Activated B cell treated with CpG ODN at 0.5 μM for 24 hours (primary cell): ENCODE data around the gene RORC. TPM values are rescaled to one million over a fixed set of nuclear protein-coding genes. Genes with fewer than 3 reads are reported as not detected.

Source experiments
- ATAC-seq: fragments of 200-7000 bp; cut with Tn5 transposase; one replicate; pipeline ENCODE4 v1.10.0; 2021; ENCODE audit warnings: low read depth, mild to moderate bottlenecking, moderate library complexity
- CTCF ChIA-PET: fragments of 350-600 bp; sonication (Branson Sonifier 250); formaldehyde crosslinking; loops from one replicate; lab custom pipeline; 2021; ENCODE audit warnings: antibody characterized with exemption; lab: Charles Lee
- POLR2A ChIA-PET: fragments of 350-600 bp; sonication (Branson Sonifier 250); formaldehyde crosslinking; loops from one replicate; lab custom pipeline; 2021; ENCODE audit warnings: antibody characterized with exemption; lab: Charles Lee
- DNase-seq: peaks from one replicate; pipeline ENCODE4 v3.0.0; 2022
- H3K27ac Mint-ChIP-seq: one replicate; pipeline ENCODE4 v1.8.0; 2020; ENCODE audit warnings: mixed read lengths
- H3K27me3 Mint-ChIP-seq: one replicate; pipeline ENCODE4 v1.8.0; 2021; ENCODE audit warnings: mixed read lengths
- H3K36me3 Mint-ChIP-seq: one replicate; pipeline ENCODE4 v1.8.0; 2021; ENCODE audit warnings: low read depth, mixed read lengths
- H3K4me1 Mint-ChIP-seq: one replicate; pipeline ENCODE4 v1.8.0; 2021; ENCODE audit warnings: mixed read lengths
- H3K4me3 Mint-ChIP-seq: one replicate; pipeline ENCODE4 v1.8.0; 2020; ENCODE audit warnings: mild to moderate bottlenecking, mixed read lengths
- H3K9me3 Mint-ChIP-seq: one replicate; pipeline ENCODE4 v1.8.0; 2020; ENCODE audit warnings: mixed read lengths
- CTCF ChIP-seq: fragments of 200-600 bp; IDR thresholded peaks from one replicate; pipeline ENCODE4 v1.8.0; 2022; ENCODE audit warnings: antibody characterized with exemption, mild to moderate bottlenecking
- intact Hi-C: fragments of 100-400 bp; cut with micrococcal nuclease; formaldehyde crosslinking; loops from one replicate; pipeline ENCODE4 v1.15.1; 2024
- total RNA-seq: library from RNA; stranded (reverse); gene quantifications from 2 replicates; pipeline ENCODE4 v1.2.3, GENCODE V29; 2022

The RORC gene
- total RNA-seq, 1 donor from 2014 or later: 0.09 TPM

- CTCF ChIA-PET: no interaction called here
- Mint-ChIP-seq H3K36me3 (no peaks in the 10 kb centered on the region), H3K27me3 (peaks cover 20% of the 10 kb centered on the region), H3K9me3 (no peaks in the 10 kb centered on the region), H3K4me1 (peaks cover 8% of the 10 kb centered on the region), H3K4me3 (no peak overlapping the region), H3K27ac (no peak overlapping the region)
- POLR2A ChIA-PET: no interaction called here
- TF ChIP-seq CTCF: no peak
- intact Hi-C loops: no loop called here
- no peak for DNase-seq
- no peak for ATAC-seq
Measured at GRCh38 chr1:151828921-151829320, 2.7 kb downstream of the RORC start.

GRCh38 chr1:151827853-151828252 is 3.7 kb downstream of the RORC start:
- CTCF ChIA-PET: no interaction called here
- H3K27me3 Mint-ChIP-seq: peaks cover 20% of the 10 kb centered on the region
- H3K4me3 Mint-ChIP-seq: no peak overlapping the region
- no peak for TF ChIP-seq CTCF
- no peak overlapping the region for H3K27ac Mint-ChIP-seq
- POLR2A ChIA-PET: no interaction called here
- no peak for DNase-seq
- H3K4me1 Mint-ChIP-seq: peaks cover 8% of the 10 kb centered on the region
- intact Hi-C loops: no loop called here
- no peaks in the 10 kb centered on the region for H3K9me3 Mint-ChIP-seq
- H3K36me3 Mint-ChIP-seq: no peaks in the 10 kb centered on the region
- no peak for ATAC-seq

GRCh38 chr1:151825751-151826660 is 5.6 kb downstream of the RORC start:
- Mint-ChIP-seq H3K36me3 (no peaks in the 10 kb centered on the region), H3K27me3 (peaks cover 20% of the 10 kb centered on the region), H3K9me3 (no peaks in the 10 kb centered on the region), H3K4me3 (no peak overlapping the region), H3K27ac (no peak overlapping the region), H3K4me1 (peaks cover 8% of the 10 kb centered on the region)
- DNase-seq (no peak), ATAC-seq (no peak)
- POLR2A ChIA-PET: no interaction called here
- CTCF ChIA-PET: no interaction called here
- no peak for TF ChIP-seq CTCF
- intact Hi-C loops: no loop called here

GRCh38 chr1:151825204-151825603 is 6.4 kb downstream of the RORC start:
- CTCF ChIA-PET: no interaction called here
- POLR2A ChIA-PET: no interaction called here
- H3K9me3 Mint-ChIP-seq: no peaks in the 10 kb centered on the region

More at GRCh38 chr1:151825204-151825603, 6.4 kb downstream of the RORC start:
- Mint-ChIP-seq H3K4me1 (peaks cover 8% of the 10 kb centered on the region), H3K36me3 (no peaks in the 10 kb centered on the region), H3K27me3 (peaks cover 20% of the 10 kb centered on the region), H3K27ac (no peak overlapping the region), H3K4me3 (no peak overlapping the region)
- intact Hi-C loops: no loop called here
- DNase-seq (no peak), ATAC-seq (no peak)
- TF ChIP-seq CTCF: no peak
